ENCODE data around the gene CFC1.
"Not testable (repeated sequence)": the region's sequence is repeated elsewhere in the genome, so short reads cannot be mapped to it uniquely, and the experiment has no call there.

CFC1 gene

GRCh38 chr2:130599393-130599792 is at the start of gene CFC1:
Gene CFC1 (minus strand): TSS chr2:130599575. CDS start chr2:130599287, 288 bp downstream.
- DNase-seq = not testable (repeated sequence)

- not testable (repeated sequence) for DNase-seq
Observed at GRCh38 chr2:130641688-130642087, 42.3 kb upstream of the CFC1 start.

- not testable (repeated sequence) for DNase-seq
Observed at GRCh38 chr2:130638973-130639372, 39.6 kb upstream of the CFC1 start.

DNA sequence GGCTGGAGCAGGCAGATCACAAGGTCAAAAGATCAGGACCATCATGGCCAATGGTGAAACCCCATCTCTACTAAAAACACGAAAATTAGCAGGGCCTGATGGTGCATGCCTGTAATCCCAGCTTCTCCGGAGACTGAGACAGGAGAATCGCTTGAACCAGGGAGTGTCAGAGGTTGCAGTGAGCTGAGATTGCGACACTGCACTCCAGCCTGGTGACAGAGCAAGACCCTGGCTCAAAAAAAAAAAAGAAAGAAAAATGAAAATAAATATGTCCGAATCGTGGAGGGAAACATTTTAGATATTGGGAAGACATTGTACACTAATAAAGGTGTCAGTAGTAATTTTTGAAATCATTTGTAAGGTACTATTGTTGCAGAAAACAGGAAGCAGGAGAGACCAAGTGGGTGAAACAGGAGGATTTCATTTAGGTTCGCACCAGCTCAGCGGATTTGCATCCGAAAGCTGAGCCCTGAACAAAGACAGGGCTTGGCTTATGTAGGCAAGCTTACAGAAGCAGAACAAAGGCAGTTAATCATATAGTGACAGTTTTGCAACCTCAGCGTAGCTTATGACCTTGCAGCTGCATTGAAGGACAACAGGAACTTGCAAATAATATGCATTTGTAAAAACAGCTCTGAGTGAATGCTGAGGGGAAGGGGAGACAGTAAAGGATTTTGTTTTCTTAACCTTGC is 29.6 kb upstream of the CFC1 start:
- DNase-seq = not testable (repeated sequence)

DNA sequence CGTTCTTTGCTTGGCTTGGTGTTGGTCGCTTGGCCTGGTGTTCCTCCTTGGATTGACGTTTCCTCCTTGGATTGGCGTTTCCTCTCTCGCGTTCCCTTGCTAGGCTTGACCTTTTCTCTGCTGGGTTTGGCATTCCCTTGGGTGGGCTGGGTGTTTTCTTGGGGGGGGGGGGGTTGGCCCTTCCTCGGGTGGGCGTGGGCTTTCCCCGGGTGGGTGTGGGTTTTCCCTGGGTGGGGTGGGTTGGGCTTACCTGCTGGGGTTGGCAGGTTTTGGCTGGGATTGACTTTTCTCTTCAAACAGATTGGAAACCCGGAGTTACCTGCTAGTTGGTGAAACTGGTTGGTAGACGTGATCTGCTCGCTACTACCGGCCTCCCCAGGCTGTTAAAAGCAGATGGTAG is 11.8 kb upstream of the CFC1 start, which contains the start of gene POTEJ:
Gene POTEJ (plus strand): TSS at position 301 of the 400 bp plus-strand sequence. CDS start 93 bp downstream, at position 394.
- DNase-seq = not testable (repeated sequence)

- peak; percentile 27 for DNase-seq
Observed at GRCh38 chr2:130610486-130610885, 11.1 kb upstream of the CFC1 start.

GRCh38 chr2:130609002-130609920 is 9.9 kb upstream of the CFC1 start:
- not testable (repeated sequence) for DNase-seq

- DNase-seq = not testable (repeated sequence)
Observed at GRCh38 chr2:130608276-130609001, 9.1 kb upstream of the CFC1 start.

DNA sequence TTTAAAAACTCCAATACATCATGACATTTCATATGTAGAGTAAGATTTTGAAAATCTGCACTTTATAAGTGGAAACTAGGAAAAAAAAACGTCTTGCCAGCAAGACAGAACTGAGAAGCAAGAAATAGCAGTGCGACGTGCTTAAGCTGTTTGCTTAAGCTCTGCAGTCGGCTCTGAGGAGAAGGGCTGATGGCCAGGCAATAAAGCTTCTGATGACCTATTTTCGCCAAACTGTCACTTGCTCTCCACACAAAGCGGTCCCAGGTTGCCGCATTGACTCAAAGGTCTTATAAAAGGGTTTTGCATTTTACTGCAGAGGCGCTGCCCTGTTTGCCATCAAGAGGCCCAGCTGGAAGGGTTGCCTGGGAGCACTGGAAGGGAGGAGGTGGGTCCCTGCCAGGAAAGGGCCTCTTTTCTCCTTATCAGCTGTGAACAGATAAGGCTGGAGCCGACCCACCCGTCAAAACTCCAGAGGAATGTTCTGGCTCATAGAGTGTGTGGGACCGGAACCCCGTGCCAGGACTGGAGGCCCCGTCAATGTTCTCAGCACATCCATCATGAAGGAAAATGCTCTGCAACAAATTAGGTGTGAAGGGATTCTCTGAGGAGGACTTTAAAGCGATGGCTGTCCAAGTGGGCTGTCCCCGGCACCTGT is 2.4 kb upstream of the CFC1 start:
- not testable (repeated sequence) for DNase-seq

- peak; percentile 33 for DNase-seq
Observed at GRCh38 chr2:130599926-130600325, 551 bp upstream of the CFC1 start.

DNA sequence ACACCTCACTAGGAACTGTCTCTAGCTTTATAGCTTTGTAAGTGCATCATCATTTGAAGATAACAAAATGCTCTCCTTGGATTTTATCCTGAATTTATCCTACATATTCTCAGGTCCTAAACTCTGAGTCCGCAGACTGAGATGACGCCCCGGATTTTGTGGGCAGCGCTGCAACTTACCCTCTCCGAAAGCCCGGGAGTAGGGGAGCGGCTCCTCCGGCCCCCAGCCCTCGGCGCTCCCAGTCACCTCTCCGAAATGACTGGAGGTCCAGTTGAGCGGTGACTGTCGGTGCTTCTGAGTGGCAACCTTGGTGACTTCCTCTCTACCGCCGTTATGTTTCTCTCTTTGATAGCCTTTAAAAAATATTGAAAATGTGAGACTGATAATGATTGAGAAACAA is 912 bp downstream of the CFC1 start:
- DNase-seq = peak; percentile 24

DNA sequence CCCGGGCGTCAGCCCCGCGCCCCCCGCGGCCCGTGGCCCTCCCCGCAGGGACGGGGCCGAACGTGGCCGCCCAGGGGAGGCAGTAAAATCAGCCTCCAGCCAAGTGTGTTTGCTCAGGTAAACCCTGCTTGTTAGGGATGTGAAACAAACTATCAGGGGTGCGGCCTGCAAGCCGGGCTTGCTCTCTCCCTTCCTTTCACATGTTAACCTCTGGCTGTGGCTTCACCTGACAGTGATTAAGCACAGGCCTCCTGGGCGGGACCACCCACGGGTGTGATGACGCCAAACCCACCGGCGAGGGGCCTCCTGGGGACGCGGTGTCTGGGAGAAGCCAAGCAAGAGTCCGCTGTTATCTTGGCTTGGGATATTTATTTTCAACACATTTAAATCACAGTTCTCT is 1.4 kb downstream of the CFC1 start:
- not testable (repeated sequence) for DNase-seq

DNA sequence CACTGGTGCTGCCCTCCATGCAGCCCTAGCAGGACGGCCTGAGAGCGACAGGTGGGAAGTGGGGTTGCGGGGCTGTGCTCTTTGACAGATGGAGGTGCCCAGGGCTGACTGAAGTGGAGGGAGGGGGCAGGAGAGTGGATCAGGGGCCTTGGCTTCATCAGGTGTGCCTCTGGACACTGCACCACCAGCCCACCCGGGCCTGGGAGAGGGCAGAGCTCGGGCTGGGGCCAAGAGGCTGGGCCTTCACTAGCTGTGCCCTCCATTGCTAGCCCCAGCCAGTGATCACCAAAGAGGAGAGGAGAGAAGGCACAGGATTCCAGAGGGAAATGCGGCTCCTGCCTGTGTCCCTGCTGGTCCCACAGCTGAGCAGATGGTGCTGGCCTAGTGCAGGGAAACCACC is 2.6 kb downstream of the CFC1 start:
- DNase-seq = peak; percentile 41

DNA sequence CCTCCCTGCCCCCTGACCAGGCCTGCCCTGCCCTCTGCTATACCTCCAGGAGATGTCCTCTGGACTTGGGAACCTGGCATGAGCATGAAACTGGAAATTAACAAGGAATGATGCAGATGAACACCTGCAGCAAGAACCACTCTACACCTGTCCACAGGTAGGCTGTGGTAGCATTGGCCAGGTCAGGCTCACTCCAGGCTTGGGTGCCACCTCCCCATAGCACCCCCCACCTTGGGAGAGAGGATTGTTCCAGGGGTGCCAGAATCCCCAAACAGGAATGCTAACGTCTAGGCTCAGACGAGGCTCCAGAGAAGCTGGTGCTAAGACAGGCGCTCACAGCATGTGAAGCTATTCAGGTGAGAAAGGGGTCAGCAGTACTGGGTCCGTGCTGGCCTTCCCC is 5.4 kb downstream of the CFC1 start:
- DNase-seq = peak; percentile 43

- DNase-seq = not testable (repeated sequence)
Observed at GRCh38 chr2:130592791-130593414, 6.5 kb downstream of the CFC1 start.

DNA sequence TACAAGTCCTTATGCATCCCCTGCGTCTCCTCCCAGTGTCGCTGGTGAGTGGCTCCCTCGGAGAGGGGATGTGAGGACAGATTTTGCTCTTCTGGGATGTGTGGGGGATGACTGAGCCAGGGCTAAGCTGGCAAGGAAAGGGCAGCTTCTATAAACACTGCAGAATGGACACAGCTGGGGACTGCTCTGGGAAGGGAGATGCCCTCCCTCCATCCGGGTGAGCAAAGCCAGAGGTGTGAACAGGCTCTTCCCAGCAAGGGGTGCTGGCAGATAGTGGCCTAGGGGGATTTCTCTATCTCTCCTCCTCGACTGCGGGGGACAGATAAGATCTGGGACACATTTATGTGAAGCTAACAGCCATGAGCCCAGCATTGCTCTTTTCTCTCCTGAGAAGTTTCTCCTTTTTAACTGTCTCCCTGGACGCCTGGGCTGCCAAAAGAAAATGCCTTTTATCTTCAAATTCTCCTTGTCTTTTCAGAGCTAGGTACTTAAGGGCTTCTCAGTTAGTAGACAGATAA is 8.5 kb downstream of the CFC1 start:
- not testable (repeated sequence) for DNase-seq

- DNase-seq = peak; percentile 12
Observed at GRCh38 chr2:130590170-130590841, 9.1 kb downstream of the CFC1 start.

DNA sequence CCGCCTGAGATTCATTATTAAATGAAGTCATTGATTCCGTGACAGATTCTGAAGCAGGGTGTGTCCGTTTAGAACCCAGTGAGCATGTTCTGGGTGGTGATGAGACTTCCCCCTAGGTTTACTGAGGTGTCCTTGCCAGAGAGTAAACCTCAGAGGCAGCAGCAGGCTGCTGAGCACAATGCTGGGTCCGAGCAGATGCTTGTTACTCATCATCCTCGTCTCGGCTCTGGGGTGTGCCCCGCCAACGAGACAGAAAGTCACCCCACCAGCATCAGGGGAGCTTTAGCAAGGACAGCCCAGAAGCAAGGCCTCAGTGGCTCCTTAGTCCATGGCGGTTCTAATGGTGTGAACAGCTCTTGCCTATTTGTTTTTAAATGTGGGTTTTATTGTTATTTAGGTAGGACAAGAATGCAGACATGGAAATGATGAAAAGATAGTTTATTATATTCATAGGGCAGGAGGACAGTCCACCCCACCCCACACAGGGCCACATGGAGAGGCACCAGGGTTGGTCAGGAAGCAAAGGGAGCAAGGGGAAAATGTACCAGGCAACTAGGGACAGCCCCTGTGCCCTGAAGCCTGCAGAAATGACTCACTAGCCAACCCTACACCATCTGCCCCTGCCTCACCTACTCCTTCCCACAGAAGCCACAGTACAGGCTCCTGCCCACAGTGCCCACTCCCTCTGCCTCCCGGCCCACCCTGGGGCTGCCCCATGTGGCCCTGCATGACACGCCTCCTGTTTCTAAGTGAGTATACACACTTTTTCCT is 10.5 kb downstream of the CFC1 start:
- DNase-seq = peak; percentile 56

DNA sequence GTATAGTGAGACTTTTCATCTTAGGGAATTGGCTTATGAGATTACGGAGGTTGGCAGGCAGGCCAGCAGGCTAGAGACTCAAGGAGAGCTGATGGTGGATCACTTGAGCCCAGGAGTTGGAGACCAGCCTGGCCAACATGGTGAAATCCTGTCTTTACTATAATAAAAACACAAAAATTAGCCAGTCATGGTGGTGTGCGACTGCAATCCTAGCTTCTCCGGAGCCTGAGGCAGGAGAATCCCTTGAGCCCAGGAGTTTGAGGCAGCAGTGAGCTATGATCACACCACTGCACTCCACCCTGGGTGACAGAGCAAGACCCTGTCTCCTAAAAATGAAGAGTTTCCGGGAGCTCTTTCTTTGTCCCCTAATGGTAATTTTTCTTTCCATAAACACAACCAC is 14.6 kb downstream of the CFC1 start:
- DNase-seq = peak; percentile 14

DNA sequence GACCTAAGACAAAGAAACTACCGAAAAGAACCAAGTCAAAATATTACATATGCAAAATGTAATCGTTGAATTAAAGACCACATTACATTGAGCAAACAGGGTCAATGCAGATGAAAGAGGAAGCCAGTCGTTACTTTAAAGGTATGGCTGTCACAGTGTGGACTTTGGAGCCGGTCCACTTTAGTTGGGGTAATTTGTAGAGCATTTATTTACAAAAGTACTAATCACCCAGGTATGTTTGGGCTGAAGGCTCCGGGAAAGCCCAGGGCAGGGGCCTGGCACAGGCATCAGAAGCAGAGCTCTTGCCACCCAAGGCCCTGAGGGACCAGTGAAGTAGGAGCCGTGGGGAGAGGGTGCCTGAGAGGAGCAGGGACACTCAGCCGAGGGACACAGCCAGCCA is 15.8 kb downstream of the CFC1 start:
- not testable (repeated sequence) for DNase-seq
